Measurements from ENCODE around the gene ACE2. TPM values are rescaled to one million over a fixed set of nuclear protein-coding genes. Genes with fewer than 3 reads are reported as not detected.

ACE2 gene
- total and polyA plus RNA-seq, 2 donors (not counting 3 experiments of a cell fraction or from before 2014, with no cell fraction given) = not detected

GRCh38 chrX:15598026-15598425 lies 2.7 kb downstream of the ACE2 start:
- TF ChIP-seq GATA2 (IDR thresholded peaks at IDR 0.05; ENCODE audit: insufficient read depth, insufficient read length, low read depth, low read length) (no peak), EZH2 (IDR thresholded peaks at IDR 0.05; ENCODE audit: borderline replicate concordance, low read depth, low read length, severe bottlenecking) (no peak), POLR2A (IDR thresholded peaks at IDR 0.05; ENCODE audit: low read depth, low read length) (no peak), JUN (IDR thresholded peaks at IDR 0.05; ENCODE audit: borderline replicate concordance, insufficient read depth, insufficient read length, low read depth) (no peak), MYC (IDR thresholded peaks at IDR 0.05; ENCODE audit: low read depth, low read length) (no peak), POLR2AphosphoS5 (IDR thresholded peaks at IDR 0.05; ENCODE audit: insufficient read depth, low read depth, low read length) (no peak), MAX (IDR thresholded peaks at IDR 0.05; ENCODE audit: insufficient read depth, insufficient read length) (no peak), CTCF (IDR thresholded peaks at IDR 0.05; ENCODE audit: extremely low read depth in 1 of 2, insufficient read depth in 1 of 2, low read depth in 1 of 2, low read length in 2 of 2) (no peak), FOS (IDR thresholded peaks at IDR 0.05; ENCODE audit: borderline replicate concordance, insufficient read depth, low read length) (no peak)
- Histone ChIP-seq H2AFZ (ENCODE audit: low read depth, low read length) (no peak overlapping the region), H3K27me3 (ENCODE audit: control insufficient read depth in 2 of 2, insufficient read depth in 2 of 2, low read length in 2 of 2) (peaks cover 0 to 2% of the 10 kb centered on the region in 2 experiments), H3K4me1 (ENCODE audit: control insufficient read depth, extremely low read depth, insufficient read depth, low read length) (no peaks in the 10 kb centered on the region), H4K20me1 (replicated peaks; ENCODE audit: control insufficient read depth, extremely low read depth, insufficient read depth, low read length) (no peaks in the 10 kb centered on the region), H3K79me2 (ENCODE audit: control insufficient read depth, insufficient read depth, low read length) (no peaks in the 10 kb centered on the region), H3K9ac (replicated peaks; ENCODE audit: extremely low read depth, insufficient read depth, low read length) (no peak overlapping the region), H3K9me3 (replicated peaks; ENCODE audit: control insufficient read depth, insufficient read depth, low read length) (no peaks in the 10 kb centered on the region), H3K36me3 (ENCODE audit: control insufficient read depth in 2 of 2, extremely low read depth in 1 of 2, insufficient read depth in 2 of 2, low read length in 2 of 2) (no peaks in the 10 kb centered on the region), H3K9me1 (replicated peaks; ENCODE audit: control insufficient read depth, extremely low read depth, insufficient read depth, low read length) (no peaks in the 10 kb centered on the region), H3K4me2 (ENCODE audit: insufficient read depth, low read length) (no peak overlapping the region), H3K4me3 (replicated peaks in 1 of 3; ENCODE audit: insufficient read depth in 1 of 3, low read depth in 1 of 3, low read length in 3 of 3) (no peak overlapping the region), H3K27ac (ENCODE audit: insufficient read depth, low read depth, low read length) (no peak overlapping the region)
- no TSS peak for BruUV-seq (replicated peaks)
- FAIRE-seq (no peak), DNase-seq (ENCODE audit: low read depth, low spot score) (no peak)
- POLR2A ChIA-PET = no interaction called here
- CTCF ChIA-PET = interaction anchor here (1.3 kb wide), 1 partner anchor 9 kb away, joined by 4 read pairs; no protein-coding TSS in a partner anchor
- intact Hi-C loops (cut with micrococcal nuclease) = no loop called here
- dilution Hi-C loops (cut with MboI; ENCODE audit: extremely low pct_ligation_motif_present, low sequenced_read_pairs) = no loop called here

Data from endothelial cell of umbilical vein (primary cell).